D341Med (cell line): ENCODE data around the gene PRKCA.
"Not testable (repeated sequence)": the region's sequence is repeated elsewhere in the genome, so short reads cannot be mapped to it uniquely, and the experiment has no call there.

Experiments
- DNase-seq: peaks from one replicate; pipeline ENCODE4 v3.0.0; 2012; ENCODE audit warnings: low spot score

The PRKCA gene

DNA sequence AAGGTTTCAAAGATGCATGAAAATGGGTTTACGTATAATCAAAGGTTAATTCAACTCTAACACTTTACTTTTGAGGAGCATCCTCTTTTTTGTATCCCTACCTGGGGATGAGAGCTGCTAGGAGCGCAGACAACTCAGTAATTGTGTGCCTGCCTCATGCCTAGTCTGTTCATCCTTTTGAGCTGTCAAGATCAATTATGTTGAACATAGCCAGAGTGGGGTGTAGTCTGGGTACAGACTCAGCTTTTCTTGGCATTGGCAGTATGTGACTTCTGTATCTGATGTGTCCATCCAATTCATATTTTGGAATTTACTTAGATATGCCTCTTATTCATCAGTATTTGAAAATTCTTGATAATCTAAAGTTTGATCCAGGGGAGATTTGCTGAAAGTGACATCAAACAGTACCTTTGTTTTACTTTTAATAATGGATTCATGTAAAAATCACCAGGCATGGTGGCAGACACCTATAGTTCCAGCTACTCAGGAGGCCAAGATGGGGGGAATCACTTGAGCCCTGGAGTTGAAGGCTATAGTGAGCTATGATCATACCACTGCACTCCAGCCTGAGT, 24.1 kb downstream of the PRKCA start:
- DNase-seq = no peak

- no peak for DNase-seq
Measured at GRCh38 chr17:66330646-66331037, 28.2 kb downstream of the PRKCA start.

GRCh38 chr17:66331038-66331816, 28.8 kb downstream of the PRKCA start:
- DNase-seq = no peak

GRCh38 chr17:66335797-66336196, 33.4 kb downstream of the PRKCA start:
- no peak for DNase-seq

DNA sequence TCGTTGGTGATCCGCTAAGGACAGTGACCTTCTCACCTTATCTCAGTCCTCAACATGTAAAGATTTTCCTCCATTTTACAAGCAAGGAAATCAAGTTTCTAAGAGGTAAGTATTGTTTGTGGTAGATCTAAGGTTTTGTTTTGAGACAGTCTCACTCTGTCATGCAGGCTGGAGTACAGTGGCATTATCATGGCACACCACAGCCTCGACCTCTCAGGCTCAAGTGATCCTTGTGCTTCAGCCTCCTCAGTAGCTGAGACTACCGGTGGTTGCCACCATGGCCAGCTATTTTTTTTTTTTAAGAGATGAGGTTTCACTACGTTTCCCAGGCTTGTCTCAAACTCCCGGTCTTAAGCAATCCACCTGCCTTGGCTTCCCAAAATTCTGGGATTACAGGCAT, 34.9 kb downstream of the PRKCA start:
- DNase-seq = no peak

- DNase-seq = no peak
Measured at GRCh38 chr17:66337866-66338485, 35.6 kb downstream of the PRKCA start.

DNA sequence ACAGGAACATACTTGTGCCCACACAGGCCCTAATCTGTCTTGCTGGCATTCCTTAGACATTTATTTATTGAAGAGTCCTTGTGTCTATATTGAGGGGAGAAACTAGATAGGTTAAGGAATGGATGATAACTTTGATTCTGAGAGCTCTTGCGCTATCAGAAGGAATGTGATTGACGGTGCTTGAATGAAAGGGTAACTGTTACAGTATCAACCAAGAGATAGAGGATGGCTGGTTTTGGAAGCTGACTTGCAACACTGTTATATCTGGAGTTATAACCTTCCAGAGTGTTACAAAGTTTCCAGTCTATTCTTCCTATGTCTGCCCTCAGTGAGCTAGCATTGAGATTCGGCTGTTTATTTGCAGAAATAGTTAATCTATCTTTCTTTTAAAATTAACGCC, 36.5 kb downstream of the PRKCA start:
- no peak for DNase-seq

DNA sequence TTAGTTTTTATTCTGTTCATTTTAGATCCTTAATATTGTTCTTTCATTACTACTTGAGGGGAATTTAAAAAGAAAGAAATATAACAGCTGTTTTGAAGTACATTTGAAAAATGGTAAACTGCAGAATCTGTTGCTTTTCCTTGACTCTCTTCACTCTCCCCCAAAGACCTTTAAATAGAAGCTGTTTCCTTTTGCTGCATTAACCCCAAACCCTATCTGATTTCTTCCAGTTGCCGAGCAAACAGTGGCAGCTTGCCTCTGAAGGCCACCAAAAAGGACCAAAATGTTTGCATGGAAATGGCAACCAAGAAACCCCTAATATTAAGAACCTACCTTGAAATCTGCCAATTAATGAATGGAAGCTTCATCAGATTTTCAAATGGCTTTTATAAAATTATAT, 37.1 kb downstream of the PRKCA start:
- no peak for DNase-seq

DNA sequence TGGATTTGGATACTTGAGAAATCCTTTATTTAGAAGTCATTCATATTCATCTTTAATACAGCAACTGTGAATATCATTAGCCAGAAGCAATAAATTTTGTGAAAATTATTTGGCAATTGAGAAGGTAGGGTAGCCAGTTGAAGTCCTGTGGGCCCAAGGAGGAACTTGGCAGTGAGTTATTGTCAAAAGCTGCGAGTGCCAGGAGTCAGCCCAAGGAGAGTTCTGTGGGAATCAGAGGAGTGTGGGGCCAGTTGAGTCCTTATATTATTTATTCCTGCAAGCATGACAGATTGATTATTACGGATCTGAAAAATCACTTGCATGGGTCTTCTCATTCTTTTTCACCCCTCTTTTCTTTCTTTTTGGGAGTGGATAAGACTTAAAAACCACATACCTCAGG, 38.3 kb downstream of the PRKCA start:
- no peak for DNase-seq

GRCh38 chr17:66341462-66341861, 39.0 kb downstream of the PRKCA start:
- DNase-seq = no peak

GRCh38 chr17:66342263-66342662, 39.9 kb downstream of the PRKCA start:
- not testable (repeated sequence) for DNase-seq

GRCh38 chr17:66343531-66344078, 41.2 kb downstream of the PRKCA start:
- DNase-seq = no peak

DNA sequence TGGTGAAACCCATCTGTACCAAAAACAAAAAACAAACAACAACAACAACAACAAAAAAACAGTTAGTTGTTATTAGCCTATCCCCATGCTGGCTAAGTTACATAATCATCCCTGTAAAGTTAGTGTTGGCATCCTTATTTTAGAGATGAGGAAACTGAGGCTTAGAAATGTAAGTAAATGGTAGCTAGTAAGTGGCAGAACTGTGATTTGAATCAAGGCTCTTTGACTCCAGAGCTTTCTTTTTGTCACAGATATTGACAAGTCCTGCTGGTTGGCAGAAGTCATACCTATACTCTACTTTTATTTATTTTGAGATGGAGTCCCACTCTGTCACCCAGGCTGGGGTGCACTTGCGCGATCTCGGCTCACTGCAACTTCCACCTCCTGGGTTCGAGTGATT, 42.1 kb downstream of the PRKCA start:
- DNase-seq = no peak

DNA sequence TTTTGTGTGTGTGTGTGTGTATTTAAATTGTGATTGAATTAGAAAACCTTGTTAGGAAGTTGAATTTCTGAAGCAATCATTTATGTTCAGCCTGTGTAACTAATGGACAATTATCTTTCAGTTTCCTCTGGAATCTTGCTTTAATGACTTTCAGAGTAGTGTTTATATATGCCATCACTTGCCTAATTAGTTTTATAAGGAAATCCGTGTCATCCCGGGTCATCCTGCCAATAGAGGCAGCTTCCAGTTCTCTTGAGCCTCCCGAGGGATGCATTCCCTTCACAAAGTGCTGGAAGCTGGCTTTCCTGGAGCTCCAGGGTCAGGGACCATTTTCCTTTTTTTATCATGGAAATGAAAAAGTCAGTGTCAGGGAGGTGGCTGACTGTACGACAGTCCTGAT, 42.9 kb downstream of the PRKCA start:
- DNase-seq = no peak

DNA sequence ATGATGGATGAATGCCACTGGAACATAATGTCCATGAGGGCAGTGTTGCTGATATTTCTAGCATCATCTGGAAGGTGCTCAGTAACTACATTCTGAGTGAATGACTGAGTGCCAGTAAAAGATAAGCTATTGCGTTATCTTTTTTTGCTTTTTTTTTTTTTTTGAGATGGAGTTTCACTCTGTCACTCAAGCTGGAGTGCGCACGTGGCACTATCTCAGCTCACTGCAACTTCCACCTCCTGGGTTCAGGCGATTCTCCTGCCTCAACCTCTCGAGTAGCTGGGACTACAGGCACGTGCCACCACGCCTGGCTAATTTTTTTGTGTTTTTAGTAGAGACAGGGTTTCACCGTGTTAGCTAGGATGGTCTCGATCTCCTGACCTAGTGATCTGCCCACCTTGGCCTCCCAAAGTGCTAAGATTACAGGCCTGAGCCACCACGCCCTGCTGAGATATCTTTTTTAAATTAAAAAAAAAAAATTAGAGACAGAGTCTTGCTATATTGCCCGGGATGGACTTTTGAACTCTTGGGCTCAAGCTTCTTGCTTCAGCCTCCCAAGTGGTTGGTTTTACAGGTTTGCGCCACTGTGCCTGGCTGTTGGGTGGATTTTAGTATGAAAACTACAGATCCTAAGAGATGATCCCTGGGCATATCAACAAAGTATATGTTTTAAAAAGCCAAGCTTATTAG, 43.7 kb downstream of the PRKCA start:
- DNase-seq = not testable (repeated sequence)

- no peak for DNase-seq
Measured at GRCh38 chr17:66347661-66348514, 45.5 kb downstream of the PRKCA start.

GRCh38 chr17:66348584-66349165, 46.3 kb downstream of the PRKCA start:
- DNase-seq = no peak

DNA sequence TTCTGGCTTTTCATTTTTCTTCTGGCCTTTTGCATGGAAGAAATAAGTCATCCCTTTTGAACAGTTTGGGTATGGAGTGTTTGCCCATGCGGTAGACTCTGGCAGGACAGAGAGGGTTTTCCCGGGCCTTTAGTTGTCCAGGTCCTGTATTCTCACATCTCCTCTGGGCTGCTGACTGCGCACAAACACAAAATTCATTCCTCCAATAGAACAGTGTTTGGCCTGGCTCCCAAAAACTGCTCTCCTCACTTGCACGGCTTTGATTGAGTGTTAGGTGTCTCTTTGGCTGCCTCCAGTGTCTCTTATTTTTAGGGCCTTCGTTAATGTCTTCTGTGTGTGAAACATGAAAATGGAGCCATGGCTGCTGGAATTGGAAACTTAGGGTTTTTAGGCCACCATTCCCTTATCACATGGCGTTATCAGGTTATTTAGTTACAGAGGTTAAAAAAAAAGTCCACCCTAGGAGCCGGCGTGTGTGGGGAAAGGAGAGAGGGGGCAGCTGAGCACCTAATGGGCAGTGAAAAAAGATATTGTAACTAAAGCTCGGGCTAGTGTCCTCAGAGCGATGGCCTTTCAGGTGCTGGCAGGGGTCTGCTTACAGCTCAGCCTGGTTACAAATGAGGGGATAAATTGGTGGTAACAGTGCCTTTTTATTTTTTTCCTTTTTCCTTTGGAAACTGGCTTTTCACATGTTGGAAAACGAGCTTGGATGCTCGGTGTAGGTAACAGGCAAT, 47.3 kb downstream of the PRKCA start:
- DNase-seq = no peak

- not testable (repeated sequence) for DNase-seq
Measured at GRCh38 chr17:66350576-66350975, 48.2 kb downstream of the PRKCA start.

DNA sequence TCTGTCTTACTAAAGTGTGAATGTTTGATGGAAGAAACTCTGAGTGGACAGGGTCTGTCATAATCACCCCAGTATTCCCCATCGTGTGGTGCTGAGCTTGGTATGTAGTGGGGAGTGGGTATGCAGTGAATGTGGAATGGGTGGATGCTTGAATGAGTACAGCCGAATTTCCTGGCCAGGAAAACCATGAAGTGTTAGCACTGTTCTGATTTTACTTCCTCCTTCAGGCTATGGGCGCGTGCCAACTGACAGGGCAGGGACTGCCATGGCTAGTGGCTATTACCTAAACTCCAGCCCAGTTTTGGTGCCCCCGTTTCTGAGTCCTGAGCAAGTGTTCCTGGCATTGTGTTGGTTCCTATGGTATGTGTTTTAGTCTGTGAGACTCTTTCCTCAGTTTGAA, 48.6 kb downstream of the PRKCA start:
- no peak for DNase-seq

- no peak for DNase-seq
Measured at GRCh38 chr17:66351701-66352100, 49.3 kb downstream of the PRKCA start.
